Islet precursor cell (in vitro differentiated cells): ENCODE measurements around the gene PTPRN2.
"Not testable (repeated sequence)": the region's sequence is repeated elsewhere in the genome, so short reads cannot be mapped to it uniquely, and the experiment has no call there.

ENCODE experiments used
- DNase-seq: peaks from one replicate; pipeline ENCODE4 v3.0.0-alpha.2; 2018

Gene PTPRN2

GRCh38 chr7:158410720-158411119, 176.9 kb downstream of the PTPRN2 start:
- DNase-seq = no peak

GRCh38 chr7:158409816-158410330, 177.8 kb downstream of the PTPRN2 start:
- DNase-seq = no peak

DNA sequence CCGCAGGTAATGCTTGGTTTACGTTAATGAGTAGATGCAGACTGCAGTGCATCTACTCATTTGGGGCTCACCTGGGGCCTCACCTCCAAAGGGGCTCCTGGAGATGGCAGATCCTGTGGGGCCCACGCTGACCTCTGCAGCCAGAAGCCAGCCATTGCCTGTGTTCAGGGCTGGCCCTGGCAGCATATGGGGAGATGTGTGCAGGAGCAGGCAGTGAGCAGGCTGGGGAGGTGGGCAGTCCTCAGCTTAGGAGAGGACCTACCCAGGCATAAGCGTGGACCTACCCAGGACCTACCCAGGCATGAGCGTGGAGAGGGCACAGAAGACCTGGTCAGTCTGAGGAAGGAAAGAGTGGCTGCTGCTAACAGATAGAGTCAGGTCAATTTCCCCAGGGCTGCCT, 178.5 kb downstream of the PTPRN2 start:
- no peak for DNase-seq

DNA sequence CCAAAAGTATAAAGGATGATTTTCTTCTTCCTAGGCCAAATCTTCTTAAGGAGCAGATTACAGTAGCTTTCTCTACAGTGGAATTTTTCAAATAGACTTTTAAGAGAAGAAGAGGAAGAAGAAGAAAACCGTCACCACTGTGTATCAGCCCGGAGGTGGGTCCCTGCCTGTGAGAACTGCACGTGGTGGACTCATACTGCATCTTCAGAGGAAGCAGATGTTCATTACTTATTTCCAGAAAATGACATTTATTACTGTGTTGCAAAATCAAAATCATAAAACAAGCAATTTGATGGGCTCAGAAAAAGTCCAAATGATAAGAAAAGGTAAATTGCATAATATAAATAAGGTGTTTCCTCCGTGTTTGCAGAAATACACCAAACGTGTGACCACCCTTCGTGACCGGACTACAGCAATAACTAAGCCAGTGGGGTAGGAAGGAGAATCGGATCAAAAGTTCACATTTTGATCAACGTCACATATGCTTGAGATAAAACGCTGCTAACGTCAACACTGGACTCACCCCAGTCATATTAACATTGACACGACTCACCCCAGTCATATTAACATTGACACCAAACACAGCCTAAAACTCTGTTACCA, 179.2 kb downstream of the PTPRN2 start:
- no peak for DNase-seq

DNA sequence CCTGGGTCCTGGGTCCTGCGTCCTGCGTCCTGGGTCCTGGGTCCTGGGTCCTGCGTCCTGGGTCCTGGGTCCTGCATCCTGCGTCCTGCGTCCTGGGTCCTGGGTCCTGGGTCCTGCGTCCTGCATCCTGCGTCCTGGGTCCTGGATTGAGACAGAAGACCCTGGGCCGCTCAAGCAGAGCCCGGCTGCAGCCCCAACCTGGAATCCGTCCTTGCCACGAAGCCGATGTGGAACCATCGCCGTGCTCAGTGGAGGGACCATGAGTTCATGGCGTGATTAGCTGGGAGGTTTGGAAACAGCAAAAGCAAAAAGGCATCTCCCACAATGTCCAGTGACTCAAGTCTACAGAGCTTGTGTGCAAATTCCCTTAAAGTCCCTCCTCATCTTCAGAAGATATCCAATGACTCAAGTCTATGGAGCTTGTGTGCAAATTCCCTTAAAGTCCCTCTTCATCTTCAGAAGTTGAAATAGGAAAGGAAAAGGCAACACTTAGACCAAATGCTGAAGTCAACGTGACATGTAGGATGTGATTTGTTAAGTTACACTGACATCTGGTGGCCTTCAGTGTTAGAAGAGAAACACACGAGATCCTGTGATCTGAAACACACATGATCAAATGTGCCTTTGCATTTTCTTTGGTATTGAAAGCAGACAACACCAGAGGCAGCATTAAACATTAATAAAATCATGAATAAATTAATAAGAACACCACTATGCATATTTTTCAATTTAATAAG, 179.9 kb downstream of the PTPRN2 start:
- no peak for DNase-seq

DNA sequence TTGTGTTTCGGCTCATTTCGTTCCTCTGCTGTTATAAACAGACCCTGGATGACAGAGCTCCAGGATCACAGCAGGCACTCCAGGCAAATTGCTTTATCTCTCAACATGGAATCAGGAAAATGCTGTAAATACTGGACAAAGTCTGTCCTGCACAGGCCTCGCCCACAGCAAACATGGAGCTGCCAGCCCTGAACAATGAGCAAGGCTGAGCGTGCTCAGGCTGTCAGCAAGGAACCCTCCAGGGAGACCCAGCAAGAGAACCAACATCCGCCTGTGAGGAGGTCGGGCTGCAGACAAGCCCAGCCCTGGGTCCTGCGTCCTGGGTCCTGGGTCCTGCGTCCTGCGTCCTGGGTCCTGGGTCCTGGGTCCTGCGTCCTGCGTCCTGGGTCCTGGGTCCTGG, 180.8 kb downstream of the PTPRN2 start:
- DNase-seq = no peak

GRCh38 chr7:158406364-158406763, 181.3 kb downstream of the PTPRN2 start:
- no peak for DNase-seq

DNA sequence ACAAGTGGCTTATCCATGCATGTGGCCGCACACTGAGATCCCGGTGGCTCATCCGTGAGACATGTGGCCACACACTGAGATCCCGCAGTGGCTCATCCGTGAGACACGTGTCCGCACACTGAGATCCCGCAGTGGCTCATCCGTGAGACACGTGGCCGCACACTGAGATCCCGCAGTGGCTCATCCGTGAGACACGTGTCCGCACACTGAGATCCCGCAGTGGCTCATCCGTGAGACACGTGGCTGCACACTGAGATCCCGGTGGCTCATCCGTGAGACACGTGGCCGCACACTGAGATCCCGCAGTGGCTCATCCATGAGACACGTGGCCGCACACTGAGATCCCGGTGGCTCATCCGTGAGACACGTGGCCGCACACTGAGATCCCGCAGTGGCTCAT, 181.9 kb downstream of the PTPRN2 start:
- not testable (repeated sequence) for DNase-seq

DNA sequence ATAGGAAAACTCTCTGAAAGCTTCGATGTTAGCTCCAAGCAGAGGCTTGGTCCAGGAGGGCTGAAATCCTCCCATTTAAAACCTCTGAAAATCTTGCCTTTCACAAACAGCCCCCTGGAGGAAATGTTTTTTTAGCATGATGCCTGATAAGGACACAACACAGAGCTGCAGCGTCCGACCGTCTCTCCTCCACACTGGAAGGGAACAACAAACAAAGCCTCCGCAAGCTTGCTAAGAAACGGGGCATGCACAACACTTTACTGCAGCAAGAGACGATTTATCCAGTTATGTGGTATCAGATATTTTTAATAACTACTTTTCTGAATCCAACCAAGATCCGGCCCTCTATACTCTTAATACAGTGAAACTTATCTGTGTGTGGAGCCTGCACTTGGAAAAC, 182.3 kb downstream of the PTPRN2 start:
- no peak for DNase-seq

- no peak for DNase-seq
Observed at GRCh38 chr7:158404031-158404761, 183.4 kb downstream of the PTPRN2 start.

- no peak for DNase-seq
Observed at GRCh38 chr7:158403013-158403821, 184.4 kb downstream of the PTPRN2 start.

DNA sequence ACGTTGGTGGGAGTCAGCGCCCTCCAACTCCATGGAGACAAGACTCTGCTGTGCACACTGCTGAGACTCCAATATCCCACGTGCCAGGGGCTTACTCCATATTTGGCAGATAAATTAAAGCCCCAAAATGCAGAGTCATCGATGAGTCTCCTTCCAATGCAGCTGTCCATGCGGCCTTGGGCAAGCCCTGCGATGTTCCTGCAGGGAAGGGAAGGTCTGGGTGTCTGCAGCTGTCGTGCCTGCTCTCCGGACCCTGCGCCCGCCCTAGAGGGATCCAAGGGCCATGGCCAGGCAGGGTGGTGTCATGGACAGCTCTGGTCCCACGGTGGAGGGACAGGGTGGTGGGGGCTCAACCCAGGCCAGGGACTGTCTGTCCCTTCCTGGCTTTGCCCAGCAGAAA, 185.2 kb downstream of the PTPRN2 start:
- no peak for DNase-seq

DNA sequence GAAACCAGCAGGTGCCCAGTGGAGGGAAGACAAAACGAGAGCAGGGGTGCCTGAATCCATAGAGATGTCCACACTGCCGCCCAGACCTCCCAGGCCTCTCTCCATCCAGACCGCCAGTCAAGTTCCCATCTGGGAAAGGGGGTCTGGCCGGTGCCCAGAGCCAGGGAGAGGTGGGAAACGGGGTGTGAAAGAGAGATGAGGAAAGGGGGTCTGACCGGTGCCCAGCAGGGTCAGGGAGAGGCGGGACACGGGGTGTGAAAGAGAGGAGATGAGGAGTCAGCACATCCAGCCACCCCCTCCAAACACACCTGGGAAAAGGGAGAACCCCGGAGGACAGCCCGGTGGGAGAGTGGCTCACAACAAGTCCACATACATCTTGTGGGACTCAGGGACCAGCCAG, 185.8 kb downstream of the PTPRN2 start:
- no peak for DNase-seq

- no peak for DNase-seq
Observed at GRCh38 chr7:158401295-158401694, 186.3 kb downstream of the PTPRN2 start.

GRCh38 chr7:158400601-158401225, 186.9 kb downstream of the PTPRN2 start:
- DNase-seq = no peak

DNA sequence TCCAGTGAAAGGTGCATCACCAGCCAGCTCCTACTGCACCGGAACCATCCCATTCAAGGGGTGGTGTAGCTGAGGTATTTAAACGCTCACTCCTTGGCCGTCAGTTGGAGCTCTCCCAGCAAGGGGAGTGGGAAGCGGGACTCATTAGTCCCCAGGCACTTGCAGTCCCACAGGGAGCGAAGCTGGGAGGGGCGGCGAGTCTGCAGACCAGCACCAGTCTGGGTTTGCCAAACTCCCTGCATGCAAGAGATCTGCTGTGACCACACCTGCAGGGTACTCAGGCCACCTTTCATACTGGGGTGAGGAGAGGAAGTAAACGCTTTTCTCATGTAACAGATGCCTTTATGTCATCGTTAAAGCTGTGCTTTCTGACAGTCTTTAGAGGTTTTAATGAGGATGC, 187.9 kb downstream of the PTPRN2 start:
- DNase-seq = no peak

DNA sequence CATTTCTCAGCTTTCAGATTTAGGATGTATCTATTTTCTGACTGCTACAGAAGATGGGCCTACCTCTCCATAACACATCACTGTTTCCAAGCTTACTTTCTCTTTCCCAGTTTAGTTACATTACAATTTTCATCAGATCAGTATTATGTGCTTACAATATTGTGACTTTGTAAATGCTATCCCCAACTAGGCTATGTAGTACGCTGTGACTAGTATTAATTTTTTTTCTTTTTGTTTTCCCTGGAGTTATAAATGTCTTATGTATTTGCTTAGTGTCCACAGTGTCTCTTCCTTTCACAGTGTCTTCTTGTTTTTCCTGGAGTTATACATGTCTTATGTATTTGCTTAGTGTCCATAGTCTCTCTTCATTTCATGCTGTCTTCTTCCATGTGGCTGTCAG, 188.9 kb downstream of the PTPRN2 start:
- no peak for DNase-seq

DNA sequence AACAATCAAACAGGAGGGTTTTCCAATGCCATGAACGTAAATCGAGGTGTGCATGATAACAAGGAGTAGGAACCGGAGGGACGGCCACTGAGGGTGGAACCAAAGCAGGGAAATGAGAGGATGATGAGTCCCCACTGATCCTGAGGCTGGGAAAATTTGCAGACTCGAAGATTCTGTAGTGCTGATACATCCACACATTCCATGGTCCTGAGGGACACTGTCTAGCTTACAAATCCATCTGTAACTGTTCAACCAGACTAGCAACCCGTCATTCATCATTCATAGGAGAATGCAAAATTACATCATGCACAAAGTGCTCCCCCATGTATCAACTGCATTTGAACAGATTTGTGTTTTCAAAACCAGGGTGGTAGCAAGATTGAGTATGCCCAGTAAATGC, 189.7 kb downstream of the PTPRN2 start:
- no peak for DNase-seq

GRCh38 chr7:158396982-158397862, 190.4 kb downstream of the PTPRN2 start:
- no peak for DNase-seq

DNA sequence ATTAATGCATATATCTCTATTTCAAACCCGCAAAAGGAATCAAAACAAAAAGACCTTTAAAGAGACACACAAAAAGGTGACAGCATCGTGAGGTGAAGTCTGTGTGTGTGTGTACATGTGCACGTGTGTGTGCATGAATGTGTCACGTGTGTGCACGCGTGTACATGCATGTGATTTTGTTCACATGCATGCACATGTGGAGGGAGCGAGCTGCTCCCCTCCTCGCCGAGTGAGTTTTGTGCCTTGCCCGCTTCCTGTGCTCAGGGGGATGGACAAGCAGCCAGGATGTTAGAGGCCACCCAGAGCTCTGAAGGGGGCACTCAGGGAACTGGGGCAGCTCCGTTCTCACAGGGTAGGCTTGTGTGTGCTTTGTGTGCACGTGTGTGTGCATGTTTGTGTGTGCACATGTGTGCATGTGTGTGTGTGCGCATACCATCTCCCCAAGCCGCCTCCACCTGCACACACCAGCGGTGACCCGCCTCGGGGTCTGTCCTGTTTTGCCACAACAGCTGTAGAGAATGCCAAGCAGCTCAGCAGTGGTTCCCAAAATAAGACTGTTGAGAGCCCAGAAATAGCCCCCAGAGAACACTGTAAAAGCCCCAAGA, 191.2 kb downstream of the PTPRN2 start:
- DNase-seq = no peak

- DNase-seq = no peak
Observed at GRCh38 chr7:158395780-158396278, 191.8 kb downstream of the PTPRN2 start.
